ENCODE data around the gene VAMP4.
A peak's percentile ranks its signal among the peaks of the same experiment; 100 is the strongest.

The VAMP4 gene

DNA sequence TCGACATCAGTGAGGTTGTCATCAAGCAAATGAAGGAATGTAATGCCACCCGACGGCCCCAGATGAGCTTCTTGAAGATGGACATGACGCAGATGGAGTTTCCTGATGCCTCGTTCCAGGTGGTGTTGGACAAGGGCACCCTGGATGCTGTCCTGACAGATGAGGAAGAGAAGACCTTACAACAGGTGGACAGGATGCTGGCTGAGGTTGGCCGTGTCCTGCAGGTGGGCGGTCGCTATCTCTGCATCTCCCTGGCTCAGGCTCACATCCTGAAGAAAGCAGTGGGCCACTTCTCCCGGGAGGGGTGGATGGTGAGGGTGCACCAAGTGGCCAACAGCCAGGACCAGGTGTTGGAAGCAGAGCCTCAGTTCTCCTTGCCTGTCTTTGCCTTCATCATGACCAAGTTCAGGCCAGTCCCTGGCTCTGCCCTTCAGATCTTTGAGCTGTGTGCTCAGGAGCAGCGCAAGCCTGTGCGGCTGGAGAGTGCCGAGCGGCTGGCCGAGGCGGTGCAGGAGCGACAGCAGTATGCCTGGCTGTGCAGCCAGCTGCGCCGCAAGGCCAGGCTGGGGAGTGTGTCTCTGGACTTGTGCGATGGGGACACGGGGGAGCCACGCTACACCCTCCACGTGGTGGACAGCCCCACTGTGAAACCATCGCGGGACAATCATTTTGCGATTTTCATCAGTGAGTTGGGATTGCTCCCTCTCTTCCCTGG, 42.1 kb upstream of the VAMP4 start:
- TF ChIP-seq, protein P1, sequence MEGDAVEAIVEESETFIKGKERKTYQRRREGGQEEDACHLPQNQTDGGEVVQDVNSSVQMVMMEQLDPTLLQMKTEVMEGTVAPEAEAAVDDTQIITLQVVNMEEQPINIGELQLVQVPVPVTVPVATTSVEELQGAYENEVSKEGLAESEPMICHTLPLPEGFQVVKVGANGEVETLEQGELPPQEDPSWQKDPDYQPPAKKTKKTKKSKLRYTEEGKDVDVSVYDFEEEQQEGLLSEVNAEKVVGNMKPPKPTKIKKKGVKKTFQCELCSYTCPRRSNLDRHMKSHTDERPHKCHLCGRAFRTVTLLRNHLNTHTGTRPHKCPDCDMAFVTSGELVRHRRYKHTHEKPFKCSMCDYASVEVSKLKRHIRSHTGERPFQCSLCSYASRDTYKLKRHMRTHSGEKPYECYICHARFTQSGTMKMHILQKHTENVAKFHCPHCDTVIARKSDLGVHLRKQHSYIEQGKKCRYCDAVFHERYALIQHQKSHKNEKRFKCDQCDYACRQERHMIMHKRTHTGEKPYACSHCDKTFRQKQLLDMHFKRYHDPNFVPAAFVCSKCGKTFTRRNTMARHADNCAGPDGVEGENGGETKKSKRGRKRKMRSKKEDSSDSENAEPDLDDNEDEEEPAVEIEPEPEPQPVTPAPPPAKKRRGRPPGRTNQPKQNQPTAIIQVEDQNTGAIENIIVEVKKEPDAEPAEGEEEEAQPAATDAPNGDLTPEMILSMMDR (IDR thresholded peaks at IDR 0.05; ENCODE audit: extremely low read depth, missing control alignments) = no peak
- DNase-seq (ENCODE audit: low spot score) = no peak

DNA sequence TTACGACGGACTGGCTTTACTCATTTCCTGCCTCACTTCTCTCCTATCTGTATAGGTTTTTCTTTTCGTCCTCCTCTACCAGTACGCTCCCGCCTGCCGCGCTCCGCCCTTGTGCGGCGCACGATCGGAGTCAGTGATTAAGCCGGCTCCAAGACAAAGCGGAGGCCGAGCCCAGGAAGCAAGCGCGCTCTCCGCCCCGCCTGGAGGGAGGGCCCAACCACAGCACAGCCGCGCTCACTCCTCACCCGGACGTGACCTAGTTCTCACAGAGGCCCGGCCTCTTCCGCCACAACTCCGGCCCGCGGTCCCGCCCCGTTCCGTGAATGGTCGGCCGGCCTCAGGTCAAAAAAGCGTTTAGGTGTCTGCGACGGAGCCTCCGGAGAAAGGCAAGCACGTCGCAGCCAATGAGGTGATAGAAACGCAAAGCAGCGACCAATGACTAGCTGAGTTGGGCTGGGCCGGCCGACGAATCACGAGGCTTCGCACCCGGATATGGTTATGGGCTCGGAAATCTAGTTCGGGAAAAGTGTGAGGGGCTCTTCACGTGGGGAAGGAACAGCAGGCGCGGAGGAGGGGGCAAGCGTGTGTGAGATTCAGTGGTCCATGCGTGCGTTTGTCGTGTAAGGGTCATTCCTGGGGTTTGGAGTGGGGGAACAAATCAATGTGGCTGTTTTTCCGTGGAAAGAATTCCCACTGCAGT, 39.5 kb upstream of the VAMP4 start, which contains the start of gene METTL13:
METTL13 (plus strand) TSS at position 485 of the 700 bp plus-strand sequence. CDS start 308 bp downstream, outside the sequence.
- peak; percentile 93 for DNase-seq (ENCODE audit: low spot score)
- TF ChIP-seq, protein P1 (IDR thresholded peaks at IDR 0.05; ENCODE audit: extremely low read depth, missing control alignments) = no peak

DNA sequence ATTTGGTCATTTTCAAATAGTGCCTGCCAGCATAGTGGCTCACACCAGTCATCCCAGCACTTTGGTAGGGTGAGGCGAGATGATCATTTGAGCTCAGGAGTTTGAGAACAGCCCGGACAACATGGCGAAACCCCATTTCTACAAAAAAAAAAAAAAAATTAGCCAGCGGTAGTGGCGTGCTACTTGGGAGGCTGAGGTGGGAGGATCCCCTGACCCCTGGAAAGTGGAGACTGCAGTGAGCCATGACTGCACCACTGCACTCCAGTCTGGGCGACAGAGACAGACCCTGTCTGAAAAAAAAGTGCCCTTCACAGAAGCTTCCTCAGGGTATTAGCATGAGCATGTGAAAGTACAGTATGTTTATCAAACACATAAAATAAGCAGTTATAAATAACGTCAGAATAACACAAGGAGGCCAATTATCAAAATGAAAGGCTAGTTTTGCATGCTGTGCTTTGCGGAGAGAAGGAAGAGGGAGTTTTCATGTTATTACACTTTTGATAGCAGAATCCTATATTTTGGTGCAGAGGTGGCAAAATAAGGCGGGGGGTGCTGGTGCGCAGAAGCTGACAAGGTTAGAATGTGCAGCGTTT, 38.8 kb upstream of the VAMP4 start:
- no peak for DNase-seq (ENCODE audit: low spot score)

DNA sequence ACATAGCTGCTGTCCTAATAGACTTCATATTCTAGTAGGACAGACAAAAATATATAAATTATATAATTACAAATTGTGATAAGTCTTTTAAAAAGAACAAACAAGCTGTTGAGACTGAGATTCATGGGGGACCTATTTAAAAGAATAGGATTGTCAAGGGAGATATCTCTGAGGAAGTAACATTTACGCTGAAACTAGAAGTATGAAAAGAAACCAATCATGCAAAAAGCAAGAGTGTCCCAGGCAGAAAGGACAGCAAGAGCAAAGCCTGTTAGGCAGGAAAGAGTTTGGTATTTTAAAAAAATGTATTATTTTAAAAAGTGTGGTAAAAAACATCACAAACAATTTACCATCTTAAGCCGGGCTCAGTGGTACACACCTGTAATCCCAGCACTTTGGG, 30.4 kb upstream of the VAMP4 start:
- DNase-seq (ENCODE audit: low spot score) = no peak
- TF ChIP-seq, protein P1 (IDR thresholded peaks at IDR 0.05; ENCODE audit: extremely low read depth, missing control alignments) = no peak

More for the DNA sequence above, 38.8 kb upstream of the VAMP4 start:
- TF ChIP-seq, protein P1 (IDR thresholded peaks at IDR 0.05; ENCODE audit: extremely low read depth, missing control alignments) = no peak

DNA sequence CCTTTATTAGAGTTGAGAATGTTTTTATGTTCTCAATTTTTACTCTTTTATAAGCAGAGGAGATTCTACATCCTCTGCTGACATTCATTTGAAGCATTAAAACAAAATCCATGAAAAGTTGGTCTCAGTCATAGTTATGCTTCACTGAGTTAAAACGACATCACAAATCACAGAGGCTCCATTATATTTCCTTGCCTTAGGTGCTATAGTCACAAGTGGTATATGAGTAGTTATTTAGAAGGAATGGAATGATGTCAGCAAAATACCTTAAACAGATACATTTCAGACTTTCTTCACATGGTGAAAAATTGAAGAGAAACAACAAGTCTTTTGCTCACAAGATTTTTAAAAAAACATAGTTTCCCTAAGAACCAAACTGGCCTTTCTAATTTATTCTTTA, 27.9 kb upstream of the VAMP4 start:
- TF ChIP-seq, protein P1 (IDR thresholded peaks at IDR 0.05; ENCODE audit: extremely low read depth, missing control alignments) = no peak
- DNase-seq (ENCODE audit: low spot score) = no peak

DNA sequence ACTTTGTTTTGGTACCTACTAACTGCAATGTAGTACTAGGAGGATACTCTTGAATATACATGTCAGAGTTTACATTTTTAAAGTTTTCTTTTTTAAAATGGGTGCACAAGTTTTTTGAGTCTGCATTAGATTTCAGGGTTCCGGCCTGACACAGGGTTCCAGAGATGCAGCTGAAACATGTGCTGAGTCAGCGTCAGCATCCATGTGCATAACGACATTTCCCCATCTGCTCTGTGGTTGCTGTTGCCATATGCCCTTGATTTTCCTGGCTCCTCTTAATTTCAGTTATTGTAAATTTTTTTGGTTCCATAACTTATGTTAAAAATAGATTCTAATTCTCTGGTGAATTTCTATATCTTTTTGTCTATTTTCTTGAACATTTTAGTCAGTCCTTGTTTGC, 27.3 kb upstream of the VAMP4 start:
- TF ChIP-seq, protein P1 (IDR thresholded peaks at IDR 0.05; ENCODE audit: extremely low read depth, missing control alignments) = no peak
- DNase-seq (ENCODE audit: low spot score) = no peak

DNA sequence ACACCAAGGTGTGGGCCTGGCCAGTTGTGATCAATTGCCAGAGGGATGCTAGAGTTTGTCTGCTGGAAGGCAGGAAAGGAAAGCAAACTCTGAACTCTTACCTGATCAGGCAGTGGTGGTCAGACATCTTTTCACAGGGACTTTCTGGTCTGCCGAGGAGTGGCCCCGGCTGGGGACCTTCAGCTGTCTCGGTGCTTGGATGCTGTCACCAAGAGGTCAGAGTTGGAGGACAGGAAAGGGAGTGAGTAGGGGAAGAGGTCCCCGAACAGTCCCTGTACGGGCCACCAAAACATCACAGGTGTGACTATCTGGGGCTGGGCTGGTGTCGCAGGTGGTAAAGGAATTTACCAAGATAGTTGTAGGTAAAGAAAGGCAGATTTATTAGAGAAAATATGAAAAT, 21.9 kb upstream of the VAMP4 start:
- DNase-seq (ENCODE audit: low spot score) = no peak
- TF ChIP-seq, protein P1 (IDR thresholded peaks at IDR 0.05; ENCODE audit: extremely low read depth, missing control alignments) = no peak

All from GM20000 (cell line).